HAP-1 (cell line): ENCODE measurements around the gene FBXO28.

Experiments used
- DNase-seq, 2 experiments: peaks; one replicate each; pipeline ENCODE4 v3.0.0-alpha.2; 2016 to 2020; ENCODE audit warnings: low spot score in 2 of 2
- H3K27me3 ChIP-seq: fragments of 250-450 bp; sonication (Bioruptor Pico); 2 replicates; pipeline ENCODE4 v1.5.1; 2020; ENCODE audit warnings: low read depth, mild to moderate bottlenecking, moderate library complexity
- H3K36me3 ChIP-seq: fragments of 250-450 bp; sonication (Bioruptor Pico); replicated peaks from 2 replicates; pipeline ENCODE4 v1.5.1; 2020; ENCODE audit warnings: mild to moderate bottlenecking
- H3K4me1 ChIP-seq: fragments of 250-450 bp; sonication (Bioruptor Pico); 2 replicates; pipeline ENCODE4 v1.5.1; 2020; ENCODE audit warnings: mild to moderate bottlenecking
- H3K4me3 ChIP-seq: fragments of 250-450 bp; sonication (Bioruptor Pico); 2 replicates; pipeline ENCODE4 v1.5.1; 2020; ENCODE audit warnings: mild to moderate bottlenecking, moderate library complexity
- H3K9me3 ChIP-seq: fragments of 250-450 bp; sonication (Bioruptor Pico); 2 replicates; pipeline ENCODE4 v1.5.1; 2020; ENCODE audit warnings: mild to moderate bottlenecking, moderate library complexity
- in situ Hi-C: fragments of 300-500 bp; cut with MboI; formaldehyde crosslinking; loops from 3 replicates; pipeline ENCODE4 v1.14.3; 2020; ENCODE audit warnings: low sequenced_read_pairs, inconsistent platforms, mixed read lengths

Gene FBXO28

GRCh38 chr1:224175617-224176016 lies 61.7 kb downstream of the FBXO28 start:
- H3K36me3 ChIP-seq: no peaks in the 10 kb centered on the region
- H3K4me3 ChIP-seq: no peak overlapping the region
- no peaks in the 10 kb centered on the region for H3K27me3 ChIP-seq
- H3K9me3 ChIP-seq: no peaks in the 10 kb centered on the region
- in situ Hi-C loops: no loop called here
- H3K4me1 ChIP-seq: no peaks in the 10 kb centered on the region; the same call in 1 of the 2 replicates
- no peak for DNase-seq

DNA sequence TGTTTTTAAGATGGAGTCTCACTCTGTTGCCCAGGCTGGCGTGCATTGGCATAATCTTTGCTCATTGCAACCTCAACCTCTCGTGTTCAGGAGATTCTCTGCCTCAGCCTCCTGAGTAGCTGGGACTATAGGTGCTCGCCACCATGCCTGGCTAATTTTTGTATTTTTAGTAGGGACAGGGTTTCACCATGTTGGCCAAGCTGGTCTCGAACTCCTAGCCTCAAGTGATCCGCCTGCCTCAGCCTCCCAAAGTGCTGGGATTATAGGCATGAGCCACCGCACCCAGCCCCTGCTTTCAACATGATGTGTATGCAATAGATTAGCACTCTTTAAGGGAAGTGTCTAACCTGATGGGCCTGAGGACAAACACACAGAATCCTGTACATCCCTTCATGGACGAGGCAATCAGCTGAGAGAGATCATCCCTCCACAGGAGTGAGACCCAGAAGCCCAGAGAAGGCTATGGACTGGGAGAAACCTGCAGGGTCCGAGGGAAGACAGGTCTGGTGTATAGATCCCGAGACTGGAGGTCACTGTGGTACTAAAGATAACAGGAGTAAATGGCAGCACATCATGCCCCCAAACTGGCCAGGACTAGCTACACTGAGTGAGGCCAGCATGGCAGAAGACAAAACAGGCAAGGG lies 63.6 kb downstream of the FBXO28 start:
- Histone ChIP-seq H3K9me3 (no peaks in the 10 kb centered on the region), H3K36me3 (no peaks in the 10 kb centered on the region), H3K4me1 (peaks cover 5% of the 10 kb centered on the region), H3K4me3 (no peak overlapping the region), H3K27me3 (no peaks in the 10 kb centered on the region)
- no peak for DNase-seq
- in situ Hi-C loops: no loop called here

DNA sequence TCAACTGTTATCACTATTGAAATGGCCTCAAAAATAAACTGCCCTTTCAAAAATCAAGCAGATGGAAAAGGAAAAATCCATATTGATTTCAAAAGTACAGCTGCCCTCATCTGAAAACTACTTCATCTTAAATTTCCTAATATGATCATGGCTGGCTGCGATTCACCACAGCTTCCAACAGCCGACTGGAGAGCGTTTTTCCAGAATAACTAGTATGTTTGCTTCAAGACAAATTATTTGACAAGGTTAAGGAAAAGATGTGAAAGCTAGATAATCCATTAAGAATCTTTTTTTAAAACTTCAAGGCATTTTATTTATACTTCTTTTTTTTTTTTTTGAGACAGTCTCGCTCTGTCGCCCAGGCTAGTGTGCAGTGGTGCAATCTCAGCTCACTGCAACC lies 65.0 kb downstream of the FBXO28 start:
- Histone ChIP-seq H3K4me1 (peaks cover 6% of the 10 kb centered on the region), H3K4me3 (no peak overlapping the region), H3K9me3 (no peaks in the 10 kb centered on the region), H3K36me3 (no peaks in the 10 kb centered on the region; the same call in 1 of the 2 replicates), H3K27me3 (no peaks in the 10 kb centered on the region)
- in situ Hi-C loops: no loop called here
- no peak for DNase-seq

- no peak for DNase-seq
- no peaks in the 10 kb centered on the region for H3K9me3 ChIP-seq
- in situ Hi-C loops: no loop called here
- H3K4me1 ChIP-seq: peaks cover 11% of the 10 kb centered on the region
- H3K36me3 ChIP-seq: peaks cover 8% of the 10 kb centered on the region
- no peak overlapping the region for H3K4me3 ChIP-seq
- no peaks in the 10 kb centered on the region for H3K27me3 ChIP-seq
Measured at GRCh38 chr1:224180783-224181452, 67.0 kb downstream of the FBXO28 start.

DNA sequence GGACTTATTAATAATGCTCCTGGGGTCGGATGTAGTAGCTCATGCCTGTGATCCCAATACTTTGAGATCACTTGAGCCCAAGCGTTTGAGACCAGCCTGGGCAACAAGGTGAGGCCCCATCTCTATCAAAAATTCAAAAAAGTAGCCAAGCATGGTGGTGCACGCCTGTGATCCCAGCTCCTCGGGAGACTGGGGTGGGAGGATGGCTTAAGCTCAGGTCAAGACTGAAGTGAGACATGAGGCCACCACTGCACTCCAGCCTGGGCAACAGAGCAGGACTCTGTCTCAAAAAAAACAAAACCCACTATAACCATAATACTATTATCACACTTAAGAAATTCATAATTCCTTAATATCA lies 67.5 kb downstream of the FBXO28 start:
- no peaks in the 10 kb centered on the region for H3K27me3 ChIP-seq
- no peak overlapping the region for H3K4me3 ChIP-seq
- peaks cover 11% of the 10 kb centered on the region for H3K4me1 ChIP-seq
- no peaks in the 10 kb centered on the region for H3K9me3 ChIP-seq
- in situ Hi-C loops: no loop called here
- peaks cover 8% of the 10 kb centered on the region for H3K36me3 ChIP-seq
- no peak for DNase-seq

- no peaks in the 10 kb centered on the region for H3K27me3 ChIP-seq
- DNase-seq: no peak
- in situ Hi-C loops: no loop called here
- peak overlapping the region; percentile 81 for H3K4me3 ChIP-seq
- peaks cover 11% of the 10 kb centered on the region for H3K36me3 ChIP-seq
- H3K9me3 ChIP-seq: no peaks in the 10 kb centered on the region
- H3K4me1 ChIP-seq: peaks cover 11% of the 10 kb centered on the region
Measured at GRCh38 chr1:224182057-224182865, 68.3 kb downstream of the FBXO28 start.

- H3K4me1 ChIP-seq: peaks cover 11% of the 10 kb centered on the region
- peak; percentile 82 to 90 for DNase-seq
- no peaks in the 10 kb centered on the region for H3K9me3 ChIP-seq
- peaks cover 18% of the 10 kb centered on the region for H3K36me3 ChIP-seq
- in situ Hi-C loops: no loop called here
- H3K4me3 ChIP-seq: peak within 1 kb of the TSS; percentile 81
- H3K27me3 ChIP-seq: no peaks in the 10 kb centered on the region
Measured at GRCh38 chr1:224182866-224183590, 69.1 kb downstream of the FBXO28 start, which contains the start of gene DEGS1. TSS of gene DEGS1 (plus strand) at chr1:224183240. CDS start at chr1:224183337, 97 bp downstream.

DNA sequence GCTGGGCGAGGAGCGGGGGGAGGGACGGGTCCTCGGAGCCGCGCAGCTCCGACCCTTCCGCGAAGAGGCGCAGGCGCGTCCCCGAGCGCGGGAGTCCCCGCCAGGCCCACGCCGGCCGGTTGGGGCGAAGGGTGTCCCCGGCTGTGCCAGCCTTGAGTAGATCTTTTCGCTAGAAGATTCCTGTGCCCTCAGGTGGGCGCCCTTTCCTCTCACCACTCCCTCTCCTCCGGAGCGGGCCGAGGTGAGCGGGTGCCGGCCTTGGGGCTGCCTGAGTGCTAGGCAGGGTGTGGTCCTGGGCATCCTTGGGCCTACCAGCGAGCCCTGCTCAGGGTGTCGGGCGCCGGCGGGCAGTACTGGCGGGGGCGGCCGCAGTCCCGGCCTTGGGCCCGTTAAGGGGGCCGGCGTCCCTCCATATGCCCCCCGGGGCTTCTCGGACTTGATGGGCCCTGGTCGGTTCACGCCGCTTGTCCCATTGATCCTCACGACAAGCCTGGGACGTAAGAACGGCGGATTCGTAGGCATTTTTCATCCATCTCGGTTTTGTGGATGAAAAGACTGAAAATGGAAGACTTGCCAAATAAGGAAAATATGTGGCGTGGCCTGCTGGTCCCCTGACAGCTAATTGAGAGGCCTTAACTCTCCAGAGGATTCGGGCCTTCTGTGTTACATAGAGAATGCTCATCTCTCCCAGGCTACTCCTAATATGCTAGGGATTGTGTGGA lies 69.8 kb downstream of the FBXO28 start:
- Histone ChIP-seq H3K36me3 (peaks cover 22% of the 10 kb centered on the region), H3K4me1 (peaks cover 11% of the 10 kb centered on the region), H3K4me3 (peak overlapping the region; percentile 81), H3K9me3 (no peaks in the 10 kb centered on the region), H3K27me3 (no peaks in the 10 kb centered on the region)
- in situ Hi-C loops: no loop called here
- DNase-seq: peak; percentile 27 to 66

- no peak for DNase-seq
- no peaks in the 10 kb centered on the region for H3K27me3 ChIP-seq
- in situ Hi-C loops: no loop called here
- no peaks in the 10 kb centered on the region for H3K9me3 ChIP-seq
- peaks cover 30% of the 10 kb centered on the region for H3K36me3 ChIP-seq
- peak overlapping the region; percentile 81 for H3K4me3 ChIP-seq
- peaks cover 11% of the 10 kb centered on the region for H3K4me1 ChIP-seq
Measured at GRCh38 chr1:224185208-224185607, 71.3 kb downstream of the FBXO28 start.

DNA sequence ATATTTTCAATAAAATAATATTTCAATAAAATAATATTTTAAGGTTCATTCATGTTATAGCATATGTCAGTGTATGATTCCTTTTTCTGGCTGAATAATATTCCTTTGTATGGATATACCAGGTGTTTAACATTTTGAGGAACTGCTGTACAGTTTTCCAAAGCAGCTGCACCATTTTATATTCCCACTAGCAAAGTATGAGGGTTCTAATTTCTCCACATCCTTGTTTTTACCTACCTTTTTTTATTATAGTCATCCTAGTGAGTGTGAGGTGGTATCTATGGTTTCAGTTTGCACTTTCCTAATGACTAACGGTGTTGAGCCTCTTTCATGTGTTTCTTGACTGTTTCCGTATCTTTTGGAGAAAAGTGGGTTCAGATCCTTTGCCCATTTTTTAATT lies 74.4 kb downstream of the FBXO28 start:
- Histone ChIP-seq H3K9me3 (no peaks in the 10 kb centered on the region), H3K36me3 (peaks cover 43% of the 10 kb centered on the region), H3K4me1 (peaks cover 5% of the 10 kb centered on the region), H3K27me3 (no peaks in the 10 kb centered on the region), H3K4me3 (no peak overlapping the region)
- in situ Hi-C loops: no loop called here
- no peak for DNase-seq

- Histone ChIP-seq H3K27me3 (no peaks in the 10 kb centered on the region), H3K9me3 (no peaks in the 10 kb centered on the region), H3K4me3 (no peak overlapping the region), H3K36me3 (peaks cover 51% of the 10 kb centered on the region), H3K4me1 (peaks cover 5% of the 10 kb centered on the region)
- no peak for DNase-seq
- in situ Hi-C loops: no loop called here
Measured at GRCh38 chr1:224189561-224189960, 75.7 kb downstream of the FBXO28 start.

DNA sequence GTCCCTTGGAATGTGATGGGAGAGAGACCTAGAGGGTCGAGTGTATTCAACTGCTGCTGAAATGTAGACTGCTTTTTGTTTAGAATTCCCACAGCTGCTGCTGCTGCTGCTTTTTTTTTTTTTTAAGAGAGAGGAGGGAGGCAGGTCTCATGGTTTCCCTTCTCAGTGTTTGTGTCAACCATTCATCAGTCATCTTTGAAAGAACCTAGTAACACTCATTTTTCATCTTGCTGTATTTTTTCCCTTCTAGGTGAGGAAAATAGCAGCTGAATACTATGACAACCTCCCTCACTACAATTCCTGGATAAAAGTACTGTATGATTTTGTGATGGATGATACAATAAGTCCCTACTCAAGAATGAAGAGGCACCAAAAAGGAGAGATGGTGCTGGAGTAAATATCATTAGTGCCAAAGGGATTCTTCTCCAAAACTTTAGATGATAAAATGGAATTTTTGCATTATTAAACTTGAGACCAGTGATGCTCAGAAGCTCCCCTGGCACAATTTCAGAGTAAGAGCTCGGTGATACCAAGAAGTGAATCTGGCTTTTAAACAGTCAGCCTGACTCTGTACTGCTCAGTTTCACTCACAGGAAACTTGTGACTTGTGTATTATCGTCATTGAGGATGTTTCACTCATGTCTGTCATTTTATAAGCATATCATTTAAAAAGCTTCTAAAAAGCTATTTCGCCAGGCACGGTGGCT lies 78.3 kb downstream of the FBXO28 start:
- in situ Hi-C loops: no loop called here
- Histone ChIP-seq H3K36me3 (peaks cover 40% of the 10 kb centered on the region), H3K4me3 (no peak overlapping the region), H3K9me3 (no peaks in the 10 kb centered on the region), H3K4me1 (no peaks in the 10 kb centered on the region), H3K27me3 (no peaks in the 10 kb centered on the region)
- DNase-seq: no peak
